B cell (primary cell): ENCODE data around the gene RIOK3.

ENCODE experiments used
- CTCF ChIP-seq: fragments of 200-600 bp; IDR thresholded peaks from one replicate; pipeline ENCODE4 v1.8.0; 2022; ENCODE audit warnings: antibody characterized with exemption, mild to moderate bottlenecking
- EZH2 ChIP-seq: IDR thresholded peaks from 2 replicates; pipeline ENCODE4 v1.6.1; 2012; ENCODE audit warnings: borderline replicate concordance, low read depth, mild to moderate bottlenecking, moderate library complexity, low read length; ENCODE audit not compliant: insufficient read depth, poor library complexity, severe bottlenecking

DNA sequence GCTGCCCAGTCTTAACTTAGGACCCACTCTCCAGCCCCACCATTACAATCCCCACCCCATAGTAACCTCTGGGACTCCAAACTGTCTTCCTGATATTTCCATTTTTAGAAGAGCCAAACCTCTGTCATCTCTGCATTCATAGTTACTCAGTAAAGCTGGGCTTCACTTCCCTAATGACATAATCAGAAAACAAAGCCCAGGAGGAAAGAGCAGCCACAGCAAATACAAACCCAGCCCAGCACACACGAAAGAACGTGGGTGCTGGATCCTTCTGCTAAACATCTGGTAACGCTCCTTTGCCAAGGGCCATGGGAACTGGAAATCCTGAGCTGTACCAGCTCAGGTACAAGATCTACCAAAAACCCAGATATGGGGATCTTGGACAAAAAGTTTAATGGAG, 36.8 kb upstream of the RIOK3 start:
- TF ChIP-seq CTCF (no peak), EZH2 (no peak)
